Breast epithelium (tissue), 3 donors: ENCODE data around the gene ZNF423.

Experiments
- POLR2A ChIP-seq: fragments of 450-650 bp; IDR thresholded peaks from one replicate; pipeline ENCODE4 v1.6.1; 2016; ENCODE audit warnings: antibody characterized with exemption, mild to moderate bottlenecking, moderate library complexity
- TF ChIP-seq, protein P1 (sequence below), 3 donors: fragments of 450-650 bp; IDR thresholded peaks; one replicate each; pipeline ENCODE4 v1.5.1; 2016 to 2017; ENCODE audit warnings: antibody characterized with exemption in 3 of 3, mild to moderate bottlenecking in 3 of 3, moderate library complexity in 3 of 3

GRCh38 chr16:49588026-49588425, 267.9 kb downstream of the ZNF423 start:
- TF ChIP-seq, protein P1, sequence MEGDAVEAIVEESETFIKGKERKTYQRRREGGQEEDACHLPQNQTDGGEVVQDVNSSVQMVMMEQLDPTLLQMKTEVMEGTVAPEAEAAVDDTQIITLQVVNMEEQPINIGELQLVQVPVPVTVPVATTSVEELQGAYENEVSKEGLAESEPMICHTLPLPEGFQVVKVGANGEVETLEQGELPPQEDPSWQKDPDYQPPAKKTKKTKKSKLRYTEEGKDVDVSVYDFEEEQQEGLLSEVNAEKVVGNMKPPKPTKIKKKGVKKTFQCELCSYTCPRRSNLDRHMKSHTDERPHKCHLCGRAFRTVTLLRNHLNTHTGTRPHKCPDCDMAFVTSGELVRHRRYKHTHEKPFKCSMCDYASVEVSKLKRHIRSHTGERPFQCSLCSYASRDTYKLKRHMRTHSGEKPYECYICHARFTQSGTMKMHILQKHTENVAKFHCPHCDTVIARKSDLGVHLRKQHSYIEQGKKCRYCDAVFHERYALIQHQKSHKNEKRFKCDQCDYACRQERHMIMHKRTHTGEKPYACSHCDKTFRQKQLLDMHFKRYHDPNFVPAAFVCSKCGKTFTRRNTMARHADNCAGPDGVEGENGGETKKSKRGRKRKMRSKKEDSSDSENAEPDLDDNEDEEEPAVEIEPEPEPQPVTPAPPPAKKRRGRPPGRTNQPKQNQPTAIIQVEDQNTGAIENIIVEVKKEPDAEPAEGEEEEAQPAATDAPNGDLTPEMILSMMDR (IDR thresholded peaks at IDR 0.05): no peak
- no peak for TF ChIP-seq POLR2A
